Mammary epithelial cell (primary cell): Measurements from ENCODE around the gene ATP2B2.

Source experiments
- EZH2 ChIP-seq: IDR thresholded peaks from 2 replicates; pipeline ENCODE4 v1.6.1; 2012; ENCODE audit warnings: low read length, inconsistent platforms, borderline replicate concordance
- TF ChIP-seq, protein P1 (sequence below), 2 donors: IDR thresholded peaks in 1 of 2; conservative IDR thresholded peaks in 1 of 2; 2 replicates each; pipeline ENCODE4 v1.5.1; 2011 to 2012; ENCODE audit warnings: inconsistent platforms in 2 of 2, low read length in 2 of 2, mild to moderate bottlenecking in 2 of 2, control low read depth in 1 of 2, low read depth in 1 of 2; ENCODE audit not compliant: insufficient read depth in 1 of 2; ENCODE audit errors: extremely low read depth in 1 of 2

DNA sequence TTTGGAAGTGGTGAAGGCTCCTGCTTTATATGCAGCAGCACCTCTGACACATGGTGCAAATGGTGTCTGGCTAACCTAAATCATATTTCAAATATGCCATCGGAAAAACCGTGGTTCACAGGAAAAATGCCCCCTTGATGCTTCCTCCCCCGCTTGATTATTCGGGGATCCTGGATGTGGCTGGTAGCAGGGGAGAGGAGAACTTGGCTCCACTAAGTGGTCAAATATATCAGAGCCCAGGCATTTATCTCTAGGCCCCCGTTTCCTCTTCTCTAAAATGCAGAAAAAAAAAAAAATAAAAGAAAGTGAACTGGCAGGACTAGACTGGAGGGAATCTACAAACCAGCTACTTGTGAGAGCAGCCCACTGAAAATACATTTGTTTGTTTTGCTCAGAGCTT lies 18.2 kb upstream of the ATP2B2 start:
- TF ChIP-seq, protein P1, sequence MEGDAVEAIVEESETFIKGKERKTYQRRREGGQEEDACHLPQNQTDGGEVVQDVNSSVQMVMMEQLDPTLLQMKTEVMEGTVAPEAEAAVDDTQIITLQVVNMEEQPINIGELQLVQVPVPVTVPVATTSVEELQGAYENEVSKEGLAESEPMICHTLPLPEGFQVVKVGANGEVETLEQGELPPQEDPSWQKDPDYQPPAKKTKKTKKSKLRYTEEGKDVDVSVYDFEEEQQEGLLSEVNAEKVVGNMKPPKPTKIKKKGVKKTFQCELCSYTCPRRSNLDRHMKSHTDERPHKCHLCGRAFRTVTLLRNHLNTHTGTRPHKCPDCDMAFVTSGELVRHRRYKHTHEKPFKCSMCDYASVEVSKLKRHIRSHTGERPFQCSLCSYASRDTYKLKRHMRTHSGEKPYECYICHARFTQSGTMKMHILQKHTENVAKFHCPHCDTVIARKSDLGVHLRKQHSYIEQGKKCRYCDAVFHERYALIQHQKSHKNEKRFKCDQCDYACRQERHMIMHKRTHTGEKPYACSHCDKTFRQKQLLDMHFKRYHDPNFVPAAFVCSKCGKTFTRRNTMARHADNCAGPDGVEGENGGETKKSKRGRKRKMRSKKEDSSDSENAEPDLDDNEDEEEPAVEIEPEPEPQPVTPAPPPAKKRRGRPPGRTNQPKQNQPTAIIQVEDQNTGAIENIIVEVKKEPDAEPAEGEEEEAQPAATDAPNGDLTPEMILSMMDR (conservative IDR thresholded peaks at IDR 0.05 in 1 of 2, IDR thresholded peaks at IDR 0.05 in 1 of 2; ENCODE audit: extremely low read depth in 1 of 2, insufficient read depth in 1 of 2, low read depth in 1 of 2, low read length in 2 of 2): no peak
- no peak for TF ChIP-seq EZH2
